RKO (cell line): Measurements from ENCODE around the gene DDTL.

ENCODE experiments used
- DNase-seq: peaks from one replicate; pipeline ENCODE4 v3.0.0-alpha.2; 2016; ENCODE audit warnings: low spot score

DDTL gene

GRCh38 chr22:24006207-24006913, 39.7 kb downstream of the DDTL start:
- peak; percentile 26 for DNase-seq

GRCh38 chr22:24006914-24007214, 40.2 kb downstream of the DDTL start:
- no peak for DNase-seq

GRCh38 chr22:24007253-24008021, 40.7 kb downstream of the DDTL start:
- no peak for DNase-seq

GRCh38 chr22:24008022-24008283, 41.3 kb downstream of the DDTL start:
- no peak for DNase-seq

- no peak for DNase-seq
Observed at GRCh38 chr22:24008381-24009226, 41.9 kb downstream of the DDTL start.

- no peak for DNase-seq
Observed at GRCh38 chr22:24009227-24010017, 42.7 kb downstream of the DDTL start.

GRCh38 chr22:24010018-24010391, 43.3 kb downstream of the DDTL start:
- DNase-seq = no peak

GRCh38 chr22:24011735-24012068, 45.0 kb downstream of the DDTL start:
- DNase-seq = no peak

- DNase-seq = no peak
Observed at GRCh38 chr22:24016156-24016555, 49.5 kb downstream of the DDTL start.

GRCh38 chr22:24021304-24021703, 54.6 kb downstream of the DDTL start:
- DNase-seq = no peak
